SK-N-SH treated with all-trans-retinoic acid at 6 μM for 48 hours (cell line): ENCODE data around the gene SLC25A41.

ENCODE experiments used
- ARNTL ChIP-seq: fragments of 450-650 bp; formaldehyde crosslinking; IDR thresholded peaks from 2 replicates; pipeline ENCODE4 v1.5.0; 2020; ENCODE audit warnings: low read depth, mild to moderate bottlenecking, moderate library complexity, borderline replicate concordance
- BACH2 ChIP-seq: fragments of 250-450 bp; sonication (Bioruptor Pico); IDR thresholded peaks from 2 replicates; pipeline ENCODE4 v1.9.0; 2021; ENCODE audit warnings: mild to moderate bottlenecking, borderline replicate concordance
- CSRNP3 ChIP-seq: fragments of 250-450 bp; sonication (Bioruptor Pico); IDR thresholded peaks from 2 replicates; pipeline ENCODE4 v1.5.1; 2021; ENCODE audit warnings: mild to moderate bottlenecking, moderate library complexity
- PATZ1 ChIP-seq: fragments of 250-450 bp; sonication (Bioruptor Pico); IDR thresholded peaks from 2 replicates; pipeline ENCODE4 v1.8.0; 2020; ENCODE audit warnings: mild to moderate bottlenecking, moderate library complexity, borderline replicate concordance
- POU6F1 ChIP-seq: fragments of 250-450 bp; sonication (Bioruptor Pico); IDR thresholded peaks from 2 replicates; pipeline ENCODE4 v1.8.0; 2021; ENCODE audit warnings: low read depth, mild to moderate bottlenecking, moderate library complexity, borderline replicate concordance
- RARB ChIP-seq: fragments of 250-450 bp; sonication (Bioruptor Pico); IDR thresholded peaks from 2 replicates; pipeline ENCODE4 v1.8.0; 2021; ENCODE audit warnings: mild to moderate bottlenecking, moderate library complexity
- TCF4 ChIP-seq: fragments of 250-450 bp; sonication (Bioruptor Pico); IDR thresholded peaks from 2 replicates; pipeline ENCODE4 v1.8.0; 2021; ENCODE audit warnings: mild to moderate bottlenecking, moderate library complexity, borderline replicate concordance
- TSHZ2 ChIP-seq: fragments of 250-450 bp; sonication (Bioruptor Pico); IDR thresholded peaks from 2 replicates; pipeline ENCODE4 v1.5.0; 2020; ENCODE audit warnings: mild to moderate bottlenecking, moderate library complexity
- ZFP3 ChIP-seq: fragments of 250-450 bp; sonication (Bioruptor Pico); IDR thresholded peaks from 2 replicates; pipeline ENCODE4 v1.5.0; 2020; ENCODE audit warnings: mild to moderate bottlenecking, moderate library complexity

- TF ChIP-seq POU6F1 (CRISPR knock-in tag) (no peak), RARB (CRISPR knock-in tag) (no peak), TCF4 (CRISPR knock-in tag) (no peak), CSRNP3 (CRISPR knock-in tag) (no peak), ARNTL (CRISPR knock-in tag) (no peak), ZFP3 (no peak), PATZ1 (CRISPR knock-in tag) (no peak), BACH2 (CRISPR knock-in tag) (no peak), TSHZ2 (CRISPR knock-in tag) (no peak)
Observed at GRCh38 chr19:6471076-6471475, 37.5 kb upstream of the SLC25A41 start.
